Astrocyte (in vitro differentiated cells and primary cell): ENCODE data around the gene BDH2. TPM values are rescaled to one million over a fixed set of nuclear protein-coding genes. Genes with fewer than 3 reads are reported as not detected.

Experiments
- DNase-seq: peaks from one replicate; pipeline ENCODE4 v3.0.0-alpha.2; 2010; ENCODE audit warnings: low read depth
- FAIRE-seq: peaks from 2 replicates; lab custom pipeline; 2011; peaks lifted over from hg19 to GRCh38; lab: Jason Lieb, UNC
- H2AFZ ChIP-seq: 2 replicates; pipeline ENCODE4 v1.6.0; 2012; ENCODE audit warnings: low read depth, low read length, inconsistent platforms
- H3K27ac ChIP-seq: 2 replicates; pipeline ENCODE4 v1.5.1; 2011; ENCODE audit warnings: low read depth, low read length, inconsistent platforms
- H3K27me3 ChIP-seq: 2 replicates; pipeline ENCODE4 v1.6.0; 2011; ENCODE audit warnings: low read length, inconsistent platforms; ENCODE audit not compliant: insufficient read depth
- H3K36me3 ChIP-seq: 2 replicates; pipeline ENCODE4 v1.5.1; 2011; ENCODE audit warnings: low read length, inconsistent platforms; ENCODE audit not compliant: insufficient read depth
- H3K4me1 ChIP-seq: 2 replicates; pipeline ENCODE4 v1.5.1; 2011; ENCODE audit warnings: low read length, inconsistent platforms; ENCODE audit not compliant: insufficient read depth
- H3K4me2 ChIP-seq: 2 replicates; pipeline ENCODE4 v1.6.0; 2012; ENCODE audit warnings: low read length, inconsistent platforms
- H3K4me3 ChIP-seq: 2 replicates; pipeline ENCODE4 v1.5.1; 2011; ENCODE audit warnings: low read depth, mild to moderate bottlenecking, low read length, inconsistent platforms; ENCODE audit not compliant: insufficient read depth
- H3K79me2 ChIP-seq: 2 replicates; pipeline ENCODE4 v1.6.0; 2012; ENCODE audit warnings: mild to moderate bottlenecking, low read length, inconsistent platforms; ENCODE audit not compliant: insufficient read depth
- H3K9ac ChIP-seq: 2 replicates; pipeline ENCODE4 v1.6.0; 2012; ENCODE audit warnings: mild to moderate bottlenecking, low read length, inconsistent platforms
- H3K9me3 ChIP-seq: 2 replicates; pipeline ENCODE4 v1.5.1; 2012; ENCODE audit warnings: low read depth, mild to moderate bottlenecking, low read length, inconsistent platforms; ENCODE audit not compliant: insufficient read depth
- H4K20me1 ChIP-seq: 2 replicates; pipeline ENCODE4 v1.6.0; 2012; ENCODE audit warnings: low read length, inconsistent platforms; ENCODE audit not compliant: insufficient read depth
- H3K27ac Mint-ChIP-seq: one replicate; pipeline ENCODE4 v1.8.0; 2021; ENCODE audit warnings: mild to moderate bottlenecking, mixed read lengths; ENCODE audit not compliant: unreplicated experiment
- H3K27me3 Mint-ChIP-seq: one replicate; pipeline ENCODE4 v1.8.0; 2021; ENCODE audit warnings: low read depth, mixed read lengths; ENCODE audit not compliant: unreplicated experiment
- H3K36me3 Mint-ChIP-seq: one replicate; pipeline ENCODE4 v1.8.0; 2021; ENCODE audit warnings: low read depth, mixed read lengths; ENCODE audit not compliant: unreplicated experiment
- H3K4me1 Mint-ChIP-seq: one replicate; pipeline ENCODE4 v1.8.0; 2021; ENCODE audit warnings: low read depth, mixed read lengths; ENCODE audit not compliant: unreplicated experiment
- H3K4me3 Mint-ChIP-seq: one replicate; pipeline ENCODE4 v1.8.0; 2021; ENCODE audit warnings: mild to moderate bottlenecking, moderate library complexity, mixed read lengths; ENCODE audit not compliant: unreplicated experiment
- H3K9me3 Mint-ChIP-seq: one replicate; pipeline ENCODE4 v1.8.0; 2021; ENCODE audit warnings: mild to moderate bottlenecking, mixed read lengths; ENCODE audit not compliant: unreplicated experiment
- EZH2 ChIP-seq: IDR thresholded peaks from 2 replicates; pipeline ENCODE4 v1.6.1; 2012; ENCODE audit warnings: mild to moderate bottlenecking, low read length, inconsistent platforms; ENCODE audit not compliant: insufficient read depth
- total RNA-seq: library from RNA; stranded (reverse); gene quantifications from 2 replicates; pipeline ENCODE4 v1.2.1, GENCODE V29; 2021
- TF ChIP-seq, protein P1 (sequence below): IDR thresholded peaks from 2 replicates; pipeline ENCODE4 v1.5.1; 2011; ENCODE audit warnings: low read depth, mild to moderate bottlenecking, inconsistent platforms, low read length, moderate library complexity; ENCODE audit not compliant: insufficient read depth

BDH2 gene
- total RNA-seq, 1 donor from 2014 or later = 31.0 TPM

DNA sequence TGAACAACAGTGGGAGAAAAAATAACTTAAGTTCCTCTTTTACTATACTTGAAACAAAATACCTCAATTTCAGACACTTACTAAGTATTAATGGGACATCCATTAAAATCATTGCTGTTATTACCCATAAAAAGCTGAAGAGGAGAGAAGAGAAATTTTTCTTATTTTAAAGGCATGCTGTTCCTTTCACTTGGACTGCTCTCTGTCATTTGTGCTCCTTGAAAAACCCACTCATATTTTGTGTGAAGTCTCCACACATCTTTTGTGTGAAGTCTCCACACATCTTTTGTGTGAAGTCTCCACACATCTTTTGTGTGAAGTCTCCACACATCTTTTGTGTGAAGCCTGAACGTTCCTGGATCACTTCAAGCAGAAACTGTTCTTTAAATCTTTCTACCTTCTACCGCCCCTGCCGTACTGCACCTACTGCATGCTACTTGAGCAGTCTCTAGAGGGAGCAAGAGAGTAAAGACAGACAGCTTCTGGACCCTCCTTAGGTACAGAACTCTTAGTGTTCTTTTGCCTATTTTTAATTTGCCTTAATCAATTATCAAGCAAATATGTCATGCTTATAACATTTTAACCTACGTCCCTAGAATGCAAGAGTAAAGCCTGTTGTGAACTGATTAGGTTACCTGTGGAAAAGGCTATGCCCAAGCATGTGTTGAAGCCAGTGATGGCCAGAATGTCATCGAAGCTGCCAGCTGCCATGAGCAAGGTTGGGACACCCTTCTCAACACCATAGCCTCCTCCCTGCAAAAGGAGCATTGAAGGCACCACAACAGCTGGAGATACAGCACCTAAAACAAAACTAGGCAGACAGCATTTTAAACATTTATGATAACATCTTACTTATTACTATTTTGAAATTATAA is 53.0 kb downstream of the BDH2 start:
- H3K4me3 ChIP-seq = no peak overlapping the region
- no peak overlapping the region for H3K4me3 Mint-ChIP-seq
- H3K36me3 Mint-ChIP-seq = peaks cover 9% of the 10 kb centered on the region
- no peaks in the 10 kb centered on the region for H3K9me3 Mint-ChIP-seq
- H2AFZ ChIP-seq = no peak overlapping the region
- TF ChIP-seq, protein P1, sequence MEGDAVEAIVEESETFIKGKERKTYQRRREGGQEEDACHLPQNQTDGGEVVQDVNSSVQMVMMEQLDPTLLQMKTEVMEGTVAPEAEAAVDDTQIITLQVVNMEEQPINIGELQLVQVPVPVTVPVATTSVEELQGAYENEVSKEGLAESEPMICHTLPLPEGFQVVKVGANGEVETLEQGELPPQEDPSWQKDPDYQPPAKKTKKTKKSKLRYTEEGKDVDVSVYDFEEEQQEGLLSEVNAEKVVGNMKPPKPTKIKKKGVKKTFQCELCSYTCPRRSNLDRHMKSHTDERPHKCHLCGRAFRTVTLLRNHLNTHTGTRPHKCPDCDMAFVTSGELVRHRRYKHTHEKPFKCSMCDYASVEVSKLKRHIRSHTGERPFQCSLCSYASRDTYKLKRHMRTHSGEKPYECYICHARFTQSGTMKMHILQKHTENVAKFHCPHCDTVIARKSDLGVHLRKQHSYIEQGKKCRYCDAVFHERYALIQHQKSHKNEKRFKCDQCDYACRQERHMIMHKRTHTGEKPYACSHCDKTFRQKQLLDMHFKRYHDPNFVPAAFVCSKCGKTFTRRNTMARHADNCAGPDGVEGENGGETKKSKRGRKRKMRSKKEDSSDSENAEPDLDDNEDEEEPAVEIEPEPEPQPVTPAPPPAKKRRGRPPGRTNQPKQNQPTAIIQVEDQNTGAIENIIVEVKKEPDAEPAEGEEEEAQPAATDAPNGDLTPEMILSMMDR = peak; percentile 66
- no peak for TF ChIP-seq EZH2
- H3K79me2 ChIP-seq = no peaks in the 10 kb centered on the region
- H3K4me2 ChIP-seq = no peak overlapping the region
- H4K20me1 ChIP-seq = no peaks in the 10 kb centered on the region
- H3K27ac ChIP-seq = no peak overlapping the region
- H3K27me3 Mint-ChIP-seq = no peaks in the 10 kb centered on the region
- no peaks in the 10 kb centered on the region for H3K9me3 ChIP-seq
- no peaks in the 10 kb centered on the region for H3K36me3 ChIP-seq
- peak; percentile 5 for FAIRE-seq
- H3K4me1 Mint-ChIP-seq = no peaks in the 10 kb centered on the region
- no peak overlapping the region for H3K9ac ChIP-seq
- H3K27me3 ChIP-seq = no peaks in the 10 kb centered on the region
- H3K27ac Mint-ChIP-seq = no peak overlapping the region
- no peaks in the 10 kb centered on the region for H3K4me1 ChIP-seq
- peak; percentile 14 for DNase-seq

DNA sequence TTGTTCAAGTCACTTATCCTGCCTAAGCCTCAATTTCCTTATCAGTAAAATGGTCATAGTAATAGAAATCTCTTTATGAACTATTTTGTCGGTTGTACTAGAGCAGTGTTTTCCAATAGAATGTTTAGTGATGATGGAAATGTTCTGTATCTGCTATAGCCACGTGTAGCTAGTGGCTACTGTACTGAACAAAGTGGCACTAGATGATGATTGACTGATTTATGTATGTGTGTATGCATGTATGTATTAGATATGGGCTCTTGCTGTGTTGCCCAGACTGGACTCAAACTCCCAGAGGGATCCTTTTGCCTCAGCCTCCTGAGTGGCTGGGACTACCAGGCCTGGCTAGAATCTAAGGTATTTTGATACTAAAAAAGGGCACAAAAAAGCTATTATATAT is 55.5 kb downstream of the BDH2 start:
- Histone ChIP-seq H4K20me1 (no peaks in the 10 kb centered on the region), H3K27ac (no peak overlapping the region), H3K4me1 (no peaks in the 10 kb centered on the region), H3K4me3 (no peak overlapping the region), H3K79me2 (no peaks in the 10 kb centered on the region), H2AFZ (no peak overlapping the region), H3K9me3 (no peaks in the 10 kb centered on the region), H3K36me3 (no peaks in the 10 kb centered on the region), H3K4me2 (no peak overlapping the region), H3K27me3 (no peaks in the 10 kb centered on the region), H3K9ac (no peak overlapping the region)
- Mint-ChIP-seq H3K9me3 (no peaks in the 10 kb centered on the region), H3K27ac (no peak overlapping the region), H3K4me3 (no peak overlapping the region), H3K4me1 (no peaks in the 10 kb centered on the region), H3K27me3 (no peaks in the 10 kb centered on the region), H3K36me3 (peaks cover 7% of the 10 kb centered on the region)
- no peak for DNase-seq
- TF ChIP-seq EZH2 = no peak
- TF ChIP-seq, protein P1 = no peak
- FAIRE-seq = no peak

DNA sequence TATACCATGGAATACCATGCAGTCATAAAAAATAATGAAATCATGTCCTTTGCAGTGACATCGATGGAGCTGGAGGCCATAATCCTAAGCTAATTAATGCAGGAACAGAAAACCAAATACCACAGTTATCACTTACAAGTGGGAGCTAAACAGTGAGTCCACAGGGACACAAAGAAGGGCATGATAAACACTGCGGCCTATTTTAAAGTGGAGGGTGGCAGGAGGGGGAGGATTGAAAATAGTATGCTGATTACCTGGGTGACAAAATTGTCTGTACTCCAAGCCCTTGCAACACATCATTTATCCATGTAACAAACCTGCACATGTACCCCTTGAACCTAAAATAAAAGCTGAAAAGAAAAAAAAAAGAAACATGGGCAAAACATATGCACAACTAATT is 63.5 kb downstream of the BDH2 start:
- no peak for TF ChIP-seq EZH2
- TF ChIP-seq, protein P1 = no peak
- Histone ChIP-seq H3K4me1 (no peaks in the 10 kb centered on the region), H4K20me1 (no peaks in the 10 kb centered on the region), H3K4me2 (no peak overlapping the region), H3K9me3 (no peaks in the 10 kb centered on the region), H3K9ac (no peak overlapping the region), H3K36me3 (no peaks in the 10 kb centered on the region), H3K79me2 (no peaks in the 10 kb centered on the region), H3K27me3 (no peaks in the 10 kb centered on the region), H3K27ac (no peak overlapping the region), H3K4me3 (no peak overlapping the region), H2AFZ (no peak overlapping the region)
- Mint-ChIP-seq H3K27ac (no peak overlapping the region), H3K4me3 (no peak overlapping the region), H3K4me1 (no peaks in the 10 kb centered on the region), H3K36me3 (peaks cover 4% of the 10 kb centered on the region), H3K9me3 (peaks cover 5% of the 10 kb centered on the region), H3K27me3 (no peaks in the 10 kb centered on the region)
- no peak for DNase-seq
- FAIRE-seq = no peak
